CD14-positive monocyte (primary cell): ENCODE data around the gene TMOD4. TPM values are rescaled to one million over a fixed set of nuclear protein-coding genes. Genes with fewer than 3 reads are reported as not detected.

Experiments used
- DNase-seq, 3 donors: peaks; one replicate each; pipeline ENCODE4 v3.0.0-alpha.2; 2011 to 2022
- H2AFZ ChIP-seq: 2 replicates; pipeline ENCODE4 v1.6.0; 2012; ENCODE audit warnings: mild to moderate bottlenecking, low read depth, low read length, inconsistent platforms; ENCODE audit not compliant: insufficient read depth, poor library complexity, severe bottlenecking
- H3K27ac ChIP-seq, 2 donors: 1 replicate in 1 of 2; 2 replicates in 1 of 2; pipeline ENCODE4 v1.5.1; 2012 to 2013; ENCODE audit warnings: low read length in 2 of 2, control low read depth in 1 of 2, inconsistent platforms in 1 of 2, low read depth in 1 of 2, mild to moderate bottlenecking in 1 of 2
- H3K27me3 ChIP-seq, 2 donors: one replicate each; pipeline versions ENCODE4 v1.6.0 to v1.6.1; 2011 to 2013; ENCODE audit warnings: low read length in 2 of 2; ENCODE audit not compliant: control insufficient read depth in 2 of 2, insufficient read depth in 2 of 2
- H3K36me3 ChIP-seq, 2 donors: replicated peaks in 1 of 2; 1 replicate in 1 of 2; 2 replicates in 1 of 2; pipeline versions ENCODE4 v1.5.1 to v1.6.1; 2012 to 2013; ENCODE audit warnings: low read length in 2 of 2, control low read depth in 1 of 2, inconsistent platforms in 1 of 2, mild to moderate bottlenecking in 1 of 2; ENCODE audit not compliant: insufficient read depth in 2 of 2, control insufficient read depth in 1 of 2
- H3K4me1 ChIP-seq, 2 donors: 1 replicate in 1 of 2; 2 replicates in 1 of 2; pipeline versions ENCODE4 v1.5.1 to v1.6.1; 2012 to 2013; ENCODE audit warnings: low read length in 2 of 2, control low read depth in 1 of 2, inconsistent platforms in 1 of 2, mild to moderate bottlenecking in 1 of 2, moderate library complexity in 1 of 2; ENCODE audit not compliant: insufficient read depth in 2 of 2, control insufficient read depth in 1 of 2
- H3K4me2 ChIP-seq: replicated peaks from 2 replicates; pipeline ENCODE3; 2012; ENCODE audit warnings: low read length, moderate library complexity, mild to moderate bottlenecking; ENCODE audit not compliant: poor library complexity, severe bottlenecking; ENCODE audit errors: extremely low read depth
- H3K4me3 ChIP-seq, 3 experiments: fragments of 200-600 bp in 1 of 3; sonication (generic) in 1 of 3; replicated peaks in 1 of 3; 1 replicate in 2 of 3; 2 replicates in 1 of 3; pipeline ENCODE4 v1.5.1; 2011 to 2013; ENCODE audit warnings: low read length in 3 of 3, mild to moderate bottlenecking in 3 of 3, control low read depth in 2 of 3, low read depth in 2 of 3, inconsistent platforms in 1 of 3, moderate library complexity in 1 of 3
- H3K79me2 ChIP-seq: 2 replicates; pipeline ENCODE4 v1.6.0; 2012; ENCODE audit warnings: mild to moderate bottlenecking, control low read depth, inconsistent platforms, low read length, moderate library complexity; ENCODE audit not compliant: insufficient read depth
- H3K9ac ChIP-seq: 2 replicates; pipeline ENCODE4 v1.6.0; 2017; ENCODE audit warnings: low read length, mild to moderate bottlenecking; ENCODE audit not compliant: insufficient read depth, poor library complexity, severe bottlenecking
- H3K9me3 ChIP-seq, 2 donors: replicated peaks in 1 of 2; 1 replicate in 1 of 2; 2 replicates in 1 of 2; pipeline versions ENCODE4 v1.5.1 to v1.6.1; 2012 to 2013; ENCODE audit warnings: low read length in 2 of 2, control low read depth in 1 of 2; ENCODE audit not compliant: control insufficient read depth in 1 of 2, insufficient read depth in 1 of 2
- H4K20me1 ChIP-seq: 2 replicates; pipeline ENCODE4 v1.6.0; 2012; ENCODE audit warnings: mild to moderate bottlenecking, low read length, control low read depth, moderate library complexity; ENCODE audit not compliant: insufficient read depth
- H3K27ac Mint-ChIP-seq, 7 donors: one replicate each; pipeline ENCODE4 v1.8.0; 2020; ENCODE audit warnings: mild to moderate bottlenecking in 7 of 7, mixed read lengths in 7 of 7, moderate library complexity in 6 of 7, inconsistent platforms in 2 of 7
- H3K27me3 Mint-ChIP-seq, 3 donors: one replicate each; pipeline ENCODE4 v1.8.0; 2021 to 2022; ENCODE audit warnings: low read depth in 3 of 3, mild to moderate bottlenecking in 3 of 3, mixed read lengths in 3 of 3, moderate library complexity in 3 of 3, inconsistent platforms in 1 of 3
- H3K36me3 Mint-ChIP-seq, 2 donors: one replicate each; pipeline ENCODE4 v1.8.0; 2020; ENCODE audit warnings: mixed read lengths in 2 of 2, inconsistent platforms in 1 of 2, mild to moderate bottlenecking in 1 of 2
- H3K4me1 Mint-ChIP-seq: one replicate; pipeline ENCODE4 v1.8.0; 2020; ENCODE audit warnings: mild to moderate bottlenecking, mixed read lengths
- H3K4me3 Mint-ChIP-seq, 2 donors: one replicate each; pipeline ENCODE4 v1.8.0; 2020; ENCODE audit warnings: mild to moderate bottlenecking in 2 of 2, mixed read lengths in 2 of 2, moderate library complexity in 1 of 2
- H3K9me3 Mint-ChIP-seq, 7 donors: one replicate each; pipeline ENCODE4 v1.8.0; 2020 to 2022; ENCODE audit warnings: mixed read lengths in 7 of 7, mild to moderate bottlenecking in 6 of 7, moderate library complexity in 6 of 7, inconsistent platforms in 2 of 7
- CTCF ChIP-seq: fragments of 200-600 bp; IDR thresholded peaks from one replicate; pipeline ENCODE4 v1.8.0; 2022; ENCODE audit warnings: antibody characterized with exemption, mild to moderate bottlenecking
- WGBS: methylation state at CpG from one replicate; pipeline ENCODE4 v1.1.5; 2013; ENCODE audit warnings: missing lambda C conversion rate; ENCODE audit not compliant: insufficient coverage; 5-methylcytosine and 5-hydroxymethylcytosine counted together
- intact Hi-C, 2 donors: fragments of 100-400 bp; cut with micrococcal nuclease; formaldehyde crosslinking; loops; one replicate each; pipeline versions ENCODE4 v1.15.0 to v1.15.1; 2023
- polyA plus RNA-seq, 3 donors: library from polyadenylated mRNA; depleted of rRNA in 1 of 3; unstranded in 2 of 3; stranded (reverse) in 1 of 3; fragments of 300-500 nt in 2 of 3; fragments of >200 nt in 1 of 3; fragmentation: Illumina TruSeq in 2 of 3; gene quantifications; 1 replicate in 2 of 3; 2 replicates in 1 of 3; pipeline ENCODE4 v1.2.3, GENCODE V29; 2012 to 2021

TMOD4 gene
- polyA plus RNA-seq, 3 donors: 2.0 TPM; not detected in 2

DNA sequence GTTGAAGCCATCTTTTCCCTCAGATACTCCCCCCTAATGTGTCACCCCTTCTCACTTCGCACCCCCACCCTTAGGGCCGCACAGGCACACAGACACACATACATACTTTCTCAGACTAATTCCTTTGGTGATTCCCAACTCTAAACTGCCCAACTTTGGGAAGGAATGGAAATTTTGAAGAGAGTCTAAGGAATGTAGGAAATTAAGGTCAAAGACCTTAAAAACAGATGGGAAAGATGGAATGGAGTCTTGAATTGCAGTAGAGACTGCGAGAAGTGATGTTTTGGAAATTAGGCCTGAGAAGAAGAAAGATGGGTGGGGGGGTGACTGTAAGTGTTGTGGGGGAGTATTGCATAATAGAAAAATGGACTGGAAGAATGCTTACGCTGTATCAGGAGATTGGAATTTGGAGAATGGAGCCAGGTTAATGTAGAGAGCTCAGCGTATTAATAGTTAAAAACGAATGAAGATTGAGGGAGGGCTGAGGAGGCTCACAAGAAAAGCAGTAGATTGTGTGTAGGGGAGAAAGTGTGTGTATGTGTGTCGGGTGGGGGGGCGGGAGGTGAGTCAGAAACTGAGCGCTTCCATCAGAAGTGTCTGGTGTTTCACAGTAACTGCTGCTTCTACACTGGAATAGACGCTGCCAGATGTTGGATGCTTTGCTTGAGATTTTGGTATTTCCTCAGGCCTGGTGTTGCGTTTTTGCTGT is 24.2 kb upstream of the TMOD4 start:
- Histone ChIP-seq H4K20me1 (peaks cover 33% of the 10 kb centered on the region), H3K27me3 (peaks cover 0 to 2% of the 10 kb centered on the region in 2 donors), H3K27ac (peak overlapping the region in 1 of 2 donors; percentile 89), H3K9ac (no peak overlapping the region), H3K4me3 (peak overlapping the region; percentile 54 to 90 (median 67)), H2AFZ (no peak overlapping the region), H3K4me1 (peaks cover 25 to 37% of the 10 kb centered on the region in 2 donors), H3K4me2 (peak overlapping the region; percentile 94), H3K36me3 (peaks cover 7 to 32% of the 10 kb centered on the region in 2 donors), H3K9me3 (no peaks in the 10 kb centered on the region), H3K79me2 (peaks cover 69% of the 10 kb centered on the region)
- peak in 1 of 3 donors; percentile 32 for DNase-seq
- Mint-ChIP-seq H3K36me3 (peaks cover 10 to 16% of the 10 kb centered on the region in 2 donors), H3K27me3 (peaks cover 0 to 2% (median 0%) of the 10 kb centered on the region in 3 donors), H3K4me3 (peak overlapping the region; percentile 97 to 99), H3K4me1 (peaks cover 42% of the 10 kb centered on the region), H3K27ac (peak overlapping the region; percentile 98 to 99 (median 99)), H3K9me3 (no peaks in the 10 kb centered on the region)
- intact Hi-C loops: loop anchor here (2.0 to 10.0 kb wide), 4 partner anchors 33 to 205 kb away; partner anchors contain the start of genes PSMD4 (in 2 of the 2) and SCNM1 (in 1 of the 2)
- TF ChIP-seq CTCF: no peak
- WGBS: 81% methylated on average over 8 of the region's 11 CpGs

- H3K27me3 Mint-ChIP-seq: peaks cover 4 to 8% (median 4%) of the 10 kb centered on the region in 3 donors
- under 1% methylated on average over 58 of the region's 60 CpGs for WGBS
- H3K4me2 ChIP-seq: peak within 1 kb of the TSS; percentile 94
- H3K9me3 Mint-ChIP-seq: no peaks in the 10 kb centered on the region
- H3K36me3 ChIP-seq: peaks cover 7 to 20% of the 10 kb centered on the region in 2 donors
- H3K9ac ChIP-seq: peak within 1 kb of the TSS; percentile 87
- peak; percentile 98 to 100 (median 99) for DNase-seq
- peak within 1 kb of the TSS; percentile 79 for H2AFZ ChIP-seq
- H3K9me3 ChIP-seq: no peaks in the 10 kb centered on the region
- peaks cover 18% of the 10 kb centered on the region for H4K20me1 ChIP-seq
- peaks cover 54% of the 10 kb centered on the region for H3K79me2 ChIP-seq
- H3K4me3 Mint-ChIP-seq: peak within 1 kb of the TSS; percentile 97 to 99
- intact Hi-C loops: loop anchor here (2.0 to 10.0 kb wide), 3 partner anchors 54 to 206 kb away; partner anchors contain the start of gene PSMD4 (in 2 of the 2)
- no peak for TF ChIP-seq CTCF
- peaks cover 10 to 13% of the 10 kb centered on the region in 2 donors for H3K36me3 Mint-ChIP-seq
- H3K4me3 ChIP-seq: peak within 1 kb of the TSS; percentile 54 to 90 (median 67)
- H3K4me1 ChIP-seq: peaks cover 25 to 37% of the 10 kb centered on the region in 2 donors
- H3K27me3 ChIP-seq: peaks cover 0 to 2% of the 10 kb centered on the region in 2 donors
- peak within 1 kb of the TSS; percentile 98 to 99 (median 99) for H3K27ac Mint-ChIP-seq
- H3K27ac ChIP-seq: peak within 1 kb of the TSS; percentile 89 to 90
- H3K4me1 Mint-ChIP-seq: peaks cover 42% of the 10 kb centered on the region
Observed at GRCh38 chr1:151198254-151199127, 22.7 kb upstream of the TMOD4 start, which contains the start of gene PIP5K1A. PIP5K1A (plus strand) TSS chr1:151198552; CDS start chr1:151198997, 445 bp downstream.
